Smooth muscle cell of the umbilical artery (primary cell): ENCODE measurements around the gene MAGEB2. TPM values are rescaled to one million over a fixed set of nuclear protein-coding genes. Genes with fewer than 3 reads are reported as not detected.

Source experiments
- total RNA-seq: library from RNA; depleted of rRNA; stranded (reverse); fragments of >200 nt; gene quantifications from 2 replicates; pipeline ENCODE4 v1.2.3, GENCODE V29; 2014

The MAGEB2 gene, protein sequence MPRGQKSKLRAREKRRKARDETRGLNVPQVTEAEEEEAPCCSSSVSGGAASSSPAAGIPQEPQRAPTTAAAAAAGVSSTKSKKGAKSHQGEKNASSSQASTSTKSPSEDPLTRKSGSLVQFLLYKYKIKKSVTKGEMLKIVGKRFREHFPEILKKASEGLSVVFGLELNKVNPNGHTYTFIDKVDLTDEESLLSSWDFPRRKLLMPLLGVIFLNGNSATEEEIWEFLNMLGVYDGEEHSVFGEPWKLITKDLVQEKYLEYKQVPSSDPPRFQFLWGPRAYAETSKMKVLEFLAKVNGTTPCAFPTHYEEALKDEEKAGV
- not detected in 2 replicates for total RNA-seq

DNA sequence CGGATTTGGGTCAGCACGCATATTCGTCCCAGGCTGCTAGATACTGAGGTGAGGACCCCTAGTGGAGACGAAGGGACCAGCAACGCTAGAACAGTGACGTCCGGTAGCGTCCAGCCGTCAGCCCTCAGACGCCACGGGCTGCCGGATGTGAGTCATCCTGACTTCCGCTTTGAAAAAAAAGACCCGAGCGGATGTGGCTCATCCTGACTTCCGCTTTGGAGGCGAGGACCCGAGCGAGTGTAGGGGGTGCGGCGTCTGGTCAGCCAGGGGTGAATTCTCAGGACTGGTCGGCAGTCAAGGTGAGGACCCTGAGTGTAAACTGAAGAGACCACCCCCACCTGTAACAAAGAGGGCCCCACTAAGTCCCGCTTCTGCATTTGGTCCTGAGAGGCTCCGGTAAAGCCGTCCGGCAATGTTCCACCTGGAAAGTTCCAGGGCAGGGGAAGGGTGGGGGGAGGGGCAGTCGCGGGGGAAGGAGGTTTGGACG, at the start of gene MAGEB2:
MAGEB2 (plus strand) TSS at position 207 of the 487 bp plus-strand sequence. CDS start 3,018 bp downstream, outside the sequence.

DNA sequence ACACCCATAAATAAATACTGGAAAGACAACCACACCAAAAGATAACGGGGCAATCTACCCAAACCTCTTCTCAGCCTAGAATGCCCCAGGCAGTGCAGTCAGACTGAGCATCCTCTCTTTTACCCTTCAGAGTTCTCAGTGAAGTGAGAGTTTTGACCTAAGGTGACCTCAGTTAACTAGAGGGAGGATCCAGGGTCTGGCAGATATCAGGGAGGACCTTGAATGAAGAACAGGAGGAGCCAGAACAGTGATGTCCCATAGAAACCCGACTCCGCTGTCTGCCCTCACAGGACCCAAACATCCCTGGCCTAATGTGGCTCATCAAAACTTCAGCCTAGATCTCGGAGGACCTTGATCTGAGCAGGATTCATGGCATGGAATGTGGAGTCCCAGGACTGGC, 15.0 kb downstream of the MAGEB2 start, which contains the start of gene MAGEB3:
MAGEB3 (plus strand) TSS at position 263 of the 400 bp plus-strand sequence. CDS start 5,268 bp downstream, outside the sequence.

DNA sequence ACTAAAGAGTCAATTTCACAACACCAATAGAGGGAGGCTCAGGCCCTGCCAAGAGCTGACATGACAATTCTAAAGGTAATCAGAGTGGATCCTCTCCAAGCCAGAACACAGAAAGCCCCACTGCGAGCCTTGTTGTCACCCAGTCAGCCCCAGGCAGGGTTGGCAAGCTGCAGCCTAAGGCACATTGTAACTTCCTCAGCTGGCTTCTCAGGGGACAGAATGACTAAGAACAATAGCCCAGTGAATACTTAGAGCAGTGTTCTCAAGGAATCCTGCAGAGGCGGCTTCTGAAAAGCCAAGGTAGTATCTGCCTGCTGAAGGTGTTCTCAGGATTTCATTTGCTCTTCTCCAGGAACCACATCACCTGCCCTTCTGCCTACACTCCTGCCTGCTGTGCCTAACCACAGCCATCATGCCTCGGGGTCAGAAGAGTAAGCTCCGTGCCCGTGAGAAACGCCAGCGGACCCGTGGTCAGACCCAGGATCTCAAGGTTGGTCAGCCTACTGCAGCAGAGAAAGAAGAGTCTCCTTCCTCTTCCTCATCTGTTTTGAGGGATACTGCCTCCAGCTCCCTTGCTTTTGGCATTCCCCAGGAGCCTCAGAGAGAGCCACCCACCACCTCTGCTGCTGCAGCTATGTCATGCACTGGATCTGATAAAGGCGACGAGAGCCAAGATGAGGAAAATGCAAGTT, 26.5 kb downstream of the MAGEB2 start, which contains the start of gene MAGEB4:
MAGEB4 (plus strand) TSS at position 277 of the 692 bp plus-strand sequence; CDS start at position 413, 136 bp downstream.

DNA sequence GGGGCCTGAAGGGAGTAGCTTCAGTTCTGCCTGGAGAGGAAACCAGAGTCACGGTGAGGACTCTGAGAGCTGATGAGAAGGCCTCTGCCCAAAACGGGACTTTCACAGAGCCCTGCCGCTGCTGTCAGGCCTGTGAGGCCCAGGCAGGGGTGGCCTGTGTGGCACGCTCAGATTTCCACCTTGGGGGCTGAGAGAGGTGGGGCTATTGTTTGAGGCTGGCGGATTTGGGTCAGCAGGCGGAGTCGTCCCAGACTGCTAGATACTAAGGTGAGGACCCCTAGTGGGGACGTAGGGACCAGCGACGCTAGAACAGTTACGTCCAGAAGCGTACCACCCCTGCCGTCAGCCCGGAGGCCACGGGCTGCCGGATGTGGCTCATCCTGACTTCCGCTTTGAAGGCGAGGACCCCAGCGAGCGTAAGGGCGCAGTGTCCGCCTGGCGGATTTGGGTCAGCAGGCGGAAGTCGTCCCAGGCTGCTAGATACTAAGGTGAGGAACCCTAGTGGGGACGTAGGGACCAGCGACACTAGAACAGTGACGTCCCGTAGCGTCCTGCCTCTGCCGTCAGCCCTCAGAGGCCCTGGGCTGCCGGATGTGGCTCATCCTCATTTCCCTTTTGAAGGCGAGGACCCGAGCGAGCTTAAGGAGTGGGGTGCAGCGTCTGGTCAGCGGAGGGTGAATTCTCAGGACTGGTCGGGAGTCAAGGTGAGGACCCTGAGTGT, 31.6 kb downstream of the MAGEB2 start, which contains the start of gene MAGEB1:
MAGEB1 (plus strand) TSS at position 378 of the 721 bp plus-strand sequence. CDS start 3,348 bp downstream, outside the sequence.

Other genes starting within 250 kb of the MAGEB2 start
- gene MAGEB3, start 15.1 kb downstream of the MAGEB2 start, total RNA-seq: not detected in 2 replicates
- gene MAGEB4, start 26.4 kb downstream of the MAGEB2 start, total RNA-seq: not detected in 2 replicates
- gene MAGEB1, start 31.6 kb downstream of the MAGEB2 start, total RNA-seq: not detected in 2 replicates
- not detected in 2 replicates for gene NR0B1, start 93.8 kb downstream of the MAGEB2 start, total RNA-seq